Left renal pelvis (tissue), 4 donors: ENCODE results near the gene BAD. TPM values are rescaled to one million over a fixed set of nuclear protein-coding genes. Genes with fewer than 3 reads are reported as not detected.
"Not testable (repeated sequence)": the region's sequence is repeated elsewhere in the genome, so short reads cannot be mapped to it uniquely, and the experiment has no call there.

ENCODE experiments used
- DNase-seq, 4 donors: peaks; one replicate each; pipeline ENCODE4 v3.0.0-alpha.2; 2013; ENCODE audit warnings: low read depth in 4 of 4, low spot score in 3 of 4
- polyA plus RNA-seq, 4 donors: library from polyadenylated mRNA; unstranded; fragments of 120-200 nt; gene quantifications; one replicate each; pipeline ENCODE4 v1.2.1, GENCODE V29; 2013; ENCODE audit not compliant: insufficient read length in 4 of 4

The BAD gene
- polyA plus RNA-seq, 4 donors: 42.1 to 69.9 (median 48.3) TPM

DNA sequence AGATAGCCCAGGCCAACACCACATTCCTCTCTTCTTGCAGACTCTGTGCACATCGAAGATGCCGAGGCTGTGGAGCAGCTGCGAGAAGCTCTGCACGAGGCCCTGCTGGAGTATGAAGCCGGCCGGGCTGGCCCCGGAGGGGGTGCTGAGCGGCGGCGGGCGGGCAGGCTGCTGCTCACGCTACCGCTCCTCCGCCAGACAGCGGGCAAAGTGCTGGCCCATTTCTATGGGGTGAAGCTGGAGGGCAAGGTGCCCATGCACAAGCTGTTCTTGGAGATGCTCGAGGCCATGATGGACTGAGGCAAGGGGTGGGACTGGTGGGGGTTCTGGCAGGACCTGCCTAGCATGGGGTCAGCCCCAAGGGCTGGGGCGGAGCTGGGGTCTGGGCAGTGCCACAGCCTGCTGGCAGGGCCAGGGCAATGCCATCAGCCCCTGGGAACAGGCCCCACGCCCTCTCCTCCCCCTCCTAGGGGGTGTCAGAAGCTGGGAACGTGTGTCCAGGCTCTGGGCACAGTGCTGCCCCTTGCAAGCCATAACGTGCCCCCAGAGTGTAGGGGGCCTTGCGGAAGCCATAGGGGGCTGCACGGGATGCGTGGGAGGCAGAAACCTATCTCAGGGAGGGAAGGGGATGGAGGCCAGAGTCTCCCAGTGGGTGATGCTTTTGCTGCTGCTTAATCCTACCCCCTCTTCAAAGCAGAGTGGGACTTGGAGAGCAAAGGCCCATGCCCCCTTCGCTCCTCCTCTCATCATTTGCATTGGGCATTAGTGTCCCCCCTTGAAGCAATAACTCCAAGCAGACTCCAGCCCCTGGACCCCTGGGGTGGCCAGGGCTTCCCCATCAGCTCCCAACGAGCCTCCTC, 31.4 kb upstream of the BAD start:
- not testable (repeated sequence) for DNase-seq

DNA sequence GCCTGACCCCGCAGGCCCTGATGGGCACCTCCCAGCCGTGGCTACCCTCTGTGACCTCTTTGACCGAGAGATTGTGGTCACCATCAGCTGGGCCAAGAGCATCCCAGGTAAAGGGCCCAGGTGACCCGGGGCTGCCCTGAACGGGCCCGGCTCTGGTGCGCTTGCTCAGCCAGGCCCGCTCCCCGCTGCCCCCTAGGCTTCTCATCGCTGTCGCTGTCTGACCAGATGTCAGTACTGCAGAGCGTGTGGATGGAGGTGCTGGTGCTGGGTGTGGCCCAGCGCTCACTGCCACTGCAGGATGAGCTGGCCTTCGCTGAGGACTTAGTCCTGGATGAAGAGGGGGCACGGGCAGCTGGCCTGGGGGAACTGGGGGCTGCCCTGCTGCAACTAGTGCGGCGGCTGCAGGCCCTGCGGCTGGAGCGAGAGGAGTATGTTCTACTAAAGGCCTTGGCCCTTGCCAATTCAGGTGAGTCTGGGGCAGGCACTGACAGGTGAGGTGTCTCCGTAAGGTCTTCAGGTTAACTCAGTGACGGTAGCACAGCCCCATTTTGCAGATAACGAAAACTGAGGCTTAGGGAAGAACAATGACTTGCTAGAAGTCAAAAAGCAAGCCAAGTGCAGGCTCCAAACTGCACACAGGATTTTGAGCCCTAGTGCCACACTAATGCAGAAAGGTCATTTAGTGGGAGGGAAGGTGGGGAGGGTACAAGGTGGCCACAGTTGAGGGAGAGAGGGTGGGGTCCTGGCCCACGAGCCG, 30.5 kb upstream of the BAD start:
- DNase-seq: no peak

DNA sequence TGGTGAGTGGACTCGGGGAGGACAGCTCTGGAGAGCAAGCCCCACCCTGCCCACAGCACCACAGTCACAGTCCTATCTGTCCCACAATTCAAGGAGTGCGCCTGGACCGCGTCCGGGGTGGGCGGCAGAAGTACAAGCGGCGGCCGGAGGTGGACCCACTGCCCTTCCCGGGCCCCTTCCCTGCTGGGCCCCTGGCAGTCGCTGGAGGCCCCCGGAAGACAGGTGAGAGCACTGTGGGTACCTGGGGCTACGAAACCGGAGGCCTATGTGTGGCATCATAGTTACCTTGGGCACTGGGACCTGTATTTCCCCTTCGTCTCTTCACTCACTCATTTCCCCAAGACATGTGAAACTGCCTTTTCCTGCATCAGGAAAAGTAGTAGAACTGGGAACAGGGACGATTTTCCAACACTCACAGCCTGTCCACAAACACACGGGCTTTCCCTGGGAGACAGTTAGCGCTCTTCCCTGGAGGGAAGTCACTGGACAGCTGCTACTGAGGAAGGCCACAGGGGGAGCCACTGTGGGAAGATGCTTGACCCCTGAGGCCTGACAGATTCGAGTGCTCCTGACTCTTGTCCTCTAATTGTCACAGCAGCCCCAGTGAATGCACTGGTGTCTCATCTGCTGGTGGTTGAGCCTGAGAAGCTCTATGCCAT, 29.8 kb upstream of the BAD start:
- DNase-seq: no peak

DNA sequence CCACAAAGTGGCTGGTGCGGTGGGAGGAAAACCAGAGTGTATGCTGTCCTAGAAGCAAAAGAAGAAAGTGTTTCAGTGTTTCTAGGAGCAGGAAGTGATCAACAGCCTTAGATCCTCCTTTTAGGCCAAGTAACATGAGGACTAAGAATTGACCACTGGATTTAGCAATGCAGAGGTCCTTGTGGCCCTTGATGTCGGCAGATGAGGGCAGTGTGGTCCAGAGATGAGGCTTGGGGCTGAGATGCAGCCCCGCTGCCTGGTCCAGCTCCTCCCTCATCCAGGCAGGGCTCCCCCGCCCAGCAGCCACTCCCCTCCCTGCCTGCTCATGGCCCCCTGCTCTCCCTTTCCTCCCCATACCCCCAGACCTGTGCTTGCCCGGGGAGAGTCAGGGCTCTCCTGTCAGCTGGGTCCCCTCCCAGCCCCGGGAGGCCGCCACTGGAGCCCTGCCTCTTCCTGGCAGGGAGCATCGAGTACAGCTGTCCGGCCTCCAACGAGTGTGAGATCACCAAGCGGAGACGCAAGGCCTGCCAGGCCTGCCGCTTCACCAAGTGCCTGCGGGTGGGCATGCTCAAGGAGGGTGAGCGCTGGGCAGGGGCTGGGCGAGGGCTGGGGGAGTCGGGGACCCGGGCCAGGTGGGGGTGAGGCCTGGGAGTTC, 29.2 kb upstream of the BAD start:
- no peak for DNase-seq

DNA sequence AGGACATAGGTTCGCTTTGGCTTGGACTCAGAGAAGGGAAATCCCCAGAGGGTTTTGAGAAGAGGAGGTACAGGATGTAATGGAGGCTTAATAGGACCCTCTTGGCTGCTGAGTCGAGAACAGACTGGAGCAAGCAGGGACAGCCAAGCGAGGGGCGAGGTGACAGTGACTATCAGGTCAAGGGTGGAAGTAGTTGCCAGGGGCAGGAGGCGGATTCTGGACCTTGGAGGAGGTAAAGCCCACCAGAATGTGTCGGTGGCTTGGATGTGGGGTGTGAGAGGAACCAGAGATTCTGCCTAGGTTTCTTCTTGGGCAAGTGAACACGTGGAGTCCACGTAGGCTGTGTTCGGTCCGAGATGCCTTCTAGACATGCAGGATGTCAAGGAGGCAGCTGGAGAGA, 28.5 kb upstream of the BAD start:
- no peak for DNase-seq

DNA sequence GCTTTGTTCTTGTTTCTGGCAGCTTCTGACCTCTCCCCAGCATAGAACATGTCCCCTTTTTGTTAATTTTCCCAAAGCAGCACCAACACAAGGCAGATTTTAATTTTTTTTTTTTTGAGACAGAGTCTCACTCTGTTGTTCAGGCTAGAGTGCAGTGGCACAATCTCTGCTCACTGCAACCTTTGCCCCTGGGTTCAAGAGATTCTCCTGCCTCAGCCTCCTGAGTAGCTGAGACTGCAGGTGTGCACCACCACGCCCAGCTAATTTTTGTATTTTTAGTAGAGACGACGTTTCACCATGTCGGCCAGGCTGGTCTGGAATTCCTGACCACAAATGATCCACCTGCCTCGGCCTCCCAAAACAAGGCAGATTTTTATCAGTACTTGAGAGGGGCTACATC, 23.3 kb upstream of the BAD start:
- DNase-seq: not testable (repeated sequence)

DNA sequence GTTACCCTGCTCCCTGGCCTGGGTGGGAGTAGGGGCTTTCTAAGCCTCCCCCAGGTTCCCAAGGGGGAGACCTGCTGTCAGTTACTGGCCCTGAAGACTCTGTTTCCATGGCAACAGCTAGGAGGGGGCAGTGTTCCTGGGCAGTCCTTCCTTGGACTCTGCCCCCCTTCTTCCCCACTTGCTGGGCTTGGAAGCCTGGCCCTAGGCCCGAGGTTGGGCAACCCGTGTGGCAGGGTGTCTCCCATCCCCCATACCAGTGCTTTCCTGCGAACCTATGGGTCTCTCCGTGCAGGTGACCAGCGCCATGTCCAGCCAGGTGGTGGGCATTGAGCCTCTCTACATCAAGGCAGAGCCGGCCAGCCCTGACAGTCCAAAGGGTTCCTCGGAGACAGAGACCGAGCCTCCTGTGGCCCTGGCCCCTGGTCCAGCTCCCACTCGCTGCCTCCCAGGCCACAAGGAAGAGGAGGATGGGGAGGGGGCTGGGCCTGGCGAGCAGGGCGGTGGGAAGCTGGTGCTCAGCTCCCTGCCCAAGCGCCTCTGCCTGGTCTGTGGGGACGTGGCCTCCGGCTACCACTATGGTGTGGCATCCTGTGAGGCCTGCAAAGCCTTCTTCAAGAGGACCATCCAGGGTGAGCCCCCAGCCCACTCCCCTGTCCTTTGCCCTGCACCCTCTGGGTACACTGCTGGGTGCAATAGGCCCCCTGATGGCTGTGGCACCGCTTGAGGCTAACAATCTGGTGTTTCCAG, 22.6 kb upstream of the BAD start:
- no peak for DNase-seq

DNA sequence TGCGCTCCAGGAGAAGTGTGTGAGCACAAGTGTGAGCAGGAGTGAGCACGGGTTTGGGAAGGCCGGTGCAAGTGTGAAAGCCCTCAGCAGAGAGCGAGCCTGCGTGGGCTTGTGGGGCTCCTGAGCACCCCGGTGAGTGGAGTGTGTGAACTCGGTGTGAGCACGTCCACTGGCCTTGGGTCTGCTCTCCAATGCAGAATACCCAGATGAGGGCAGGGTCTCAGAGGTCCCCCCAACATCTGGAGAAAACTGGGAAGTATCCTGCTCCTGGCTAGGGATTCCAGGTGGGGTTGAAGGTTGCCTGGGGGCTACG, 22.1 kb upstream of the BAD start:
- no peak for DNase-seq

DNA sequence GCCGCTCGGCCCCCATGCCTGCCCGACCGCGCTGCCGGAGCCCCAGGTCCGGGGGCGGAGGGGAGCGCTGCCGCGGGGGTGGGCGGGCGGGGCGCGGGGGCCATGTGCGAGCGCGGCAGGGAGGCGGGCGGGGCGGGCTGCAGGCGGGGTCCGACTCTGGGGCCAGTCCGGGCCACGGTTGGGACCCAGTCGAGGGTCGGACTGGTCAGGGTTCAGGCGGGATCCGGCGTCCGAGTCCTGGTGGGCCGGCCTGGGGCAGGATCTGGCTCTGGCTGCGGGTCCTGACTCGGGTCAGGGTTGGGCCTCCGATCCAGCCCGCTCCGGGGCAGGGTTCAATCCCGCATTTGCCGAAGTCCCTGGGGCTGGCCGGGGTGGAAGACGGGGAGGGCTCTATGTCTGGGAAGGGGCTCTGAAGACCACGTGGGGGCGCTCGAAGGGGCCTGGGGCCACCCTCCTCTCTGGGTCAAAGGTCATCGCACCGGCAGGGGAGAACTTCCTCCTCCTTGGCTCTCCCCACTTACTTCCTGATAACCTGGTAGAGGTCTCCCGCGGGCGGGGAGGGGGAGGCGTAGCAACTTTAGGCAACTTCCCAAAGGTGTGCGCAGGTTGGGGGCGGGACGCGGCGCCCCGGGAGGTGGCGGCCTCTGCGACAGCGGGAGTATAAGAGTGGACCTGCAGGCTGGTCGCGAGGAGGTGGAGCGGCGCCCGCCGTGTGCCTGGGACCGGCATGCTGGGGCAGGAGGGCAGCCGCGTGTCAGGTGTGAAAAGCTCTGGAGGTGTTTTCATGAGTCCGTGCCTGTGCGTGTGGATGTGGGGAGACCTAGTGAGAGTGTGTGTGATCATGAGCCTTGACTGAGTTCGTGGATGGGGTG, 21.5 kb upstream of the BAD start:
- DNase-seq: no peak

DNA sequence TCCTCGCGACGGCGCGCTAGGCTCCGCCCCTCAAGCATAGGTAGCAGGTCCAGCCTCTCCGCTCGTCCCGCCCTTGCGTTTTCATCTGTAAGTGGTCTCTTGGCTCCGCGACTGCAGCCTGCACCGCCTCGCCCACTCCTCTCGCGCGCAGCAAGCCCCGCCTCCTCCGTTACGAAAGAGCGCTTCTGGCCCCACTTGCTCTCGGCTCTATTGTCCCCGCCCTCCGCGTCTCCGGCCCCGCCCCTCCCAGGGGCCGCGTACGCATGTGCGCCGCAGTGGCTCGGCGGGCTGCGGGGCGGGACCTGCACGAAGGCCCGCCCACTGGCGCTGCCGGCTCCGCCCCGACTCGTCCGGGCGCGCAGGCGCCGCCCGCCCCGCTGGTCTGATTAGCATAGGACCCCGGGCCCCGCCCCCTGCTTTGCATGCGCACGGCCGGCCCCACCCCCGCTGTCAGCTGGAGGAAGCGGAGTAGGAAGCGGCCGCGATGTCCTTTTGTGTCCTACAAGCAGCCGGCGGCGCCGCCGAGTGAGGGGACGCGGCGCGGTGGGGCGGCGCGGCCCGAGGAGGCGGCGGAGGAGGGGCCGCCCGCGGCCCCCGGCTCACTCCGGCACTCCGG, 20.7 kb upstream of the BAD start, which contains the start of gene ESRRA:
ESRRA (plus strand) TSS at position 450 of the 616 bp plus-strand sequence. CDS start 1,656 bp downstream, outside the sequence.
- DNase-seq: peak; percentile 91 to 98 (median 96)

DNA sequence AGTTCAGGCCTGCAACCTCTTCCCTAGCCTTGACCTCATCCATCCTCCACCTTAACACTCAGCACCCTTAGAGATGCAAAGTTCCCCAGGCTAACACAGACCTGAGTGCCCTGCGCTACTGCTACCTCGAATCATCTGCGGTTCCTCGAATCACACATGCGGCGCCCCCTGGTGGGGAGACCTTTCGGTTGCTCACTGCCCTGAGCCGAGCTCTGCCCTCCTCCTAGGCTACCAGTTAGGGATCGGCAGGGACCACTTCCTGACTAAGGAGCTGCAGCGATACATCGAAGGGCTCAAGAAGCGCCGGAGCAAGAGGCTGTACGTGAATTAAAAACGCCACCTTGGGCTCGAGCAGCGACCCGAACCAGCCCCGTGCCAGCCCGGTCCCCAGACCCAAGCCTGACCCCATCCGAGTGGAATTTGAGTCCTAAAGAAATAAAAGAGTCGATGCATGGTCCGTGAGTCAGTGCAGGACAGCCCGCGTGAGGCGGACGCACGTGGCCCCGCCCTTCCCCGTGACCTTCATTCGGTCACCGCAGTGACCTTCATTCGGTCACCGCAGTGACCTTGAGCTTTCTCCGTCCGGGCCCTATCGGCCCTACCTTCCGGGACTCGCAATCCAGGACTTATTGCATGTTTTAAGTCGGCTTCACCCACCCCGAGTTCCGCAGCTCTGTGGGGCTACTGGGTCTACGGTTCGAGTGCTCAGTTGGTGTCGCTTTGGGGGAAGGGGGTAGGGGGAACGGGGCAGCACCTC, 20.0 kb upstream of the BAD start:
- DNase-seq: peak in 2 of 4 donors; percentile 63 to 74

DNA sequence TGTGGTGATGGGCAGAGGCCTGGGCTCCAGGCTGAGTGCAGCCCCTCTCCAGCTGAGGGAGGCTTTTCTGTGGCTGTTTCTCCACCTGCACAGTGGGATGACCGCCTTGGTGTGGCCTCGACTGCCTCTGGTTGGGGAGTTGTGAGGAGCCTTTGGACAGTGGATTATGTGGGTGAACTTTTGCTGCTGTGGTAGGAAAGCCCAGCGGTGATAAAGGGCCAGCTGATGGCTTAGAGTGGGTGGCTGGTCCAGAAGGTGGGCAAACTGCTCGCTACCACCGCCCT, 19.5 kb upstream of the BAD start:
- no peak for DNase-seq

DNA sequence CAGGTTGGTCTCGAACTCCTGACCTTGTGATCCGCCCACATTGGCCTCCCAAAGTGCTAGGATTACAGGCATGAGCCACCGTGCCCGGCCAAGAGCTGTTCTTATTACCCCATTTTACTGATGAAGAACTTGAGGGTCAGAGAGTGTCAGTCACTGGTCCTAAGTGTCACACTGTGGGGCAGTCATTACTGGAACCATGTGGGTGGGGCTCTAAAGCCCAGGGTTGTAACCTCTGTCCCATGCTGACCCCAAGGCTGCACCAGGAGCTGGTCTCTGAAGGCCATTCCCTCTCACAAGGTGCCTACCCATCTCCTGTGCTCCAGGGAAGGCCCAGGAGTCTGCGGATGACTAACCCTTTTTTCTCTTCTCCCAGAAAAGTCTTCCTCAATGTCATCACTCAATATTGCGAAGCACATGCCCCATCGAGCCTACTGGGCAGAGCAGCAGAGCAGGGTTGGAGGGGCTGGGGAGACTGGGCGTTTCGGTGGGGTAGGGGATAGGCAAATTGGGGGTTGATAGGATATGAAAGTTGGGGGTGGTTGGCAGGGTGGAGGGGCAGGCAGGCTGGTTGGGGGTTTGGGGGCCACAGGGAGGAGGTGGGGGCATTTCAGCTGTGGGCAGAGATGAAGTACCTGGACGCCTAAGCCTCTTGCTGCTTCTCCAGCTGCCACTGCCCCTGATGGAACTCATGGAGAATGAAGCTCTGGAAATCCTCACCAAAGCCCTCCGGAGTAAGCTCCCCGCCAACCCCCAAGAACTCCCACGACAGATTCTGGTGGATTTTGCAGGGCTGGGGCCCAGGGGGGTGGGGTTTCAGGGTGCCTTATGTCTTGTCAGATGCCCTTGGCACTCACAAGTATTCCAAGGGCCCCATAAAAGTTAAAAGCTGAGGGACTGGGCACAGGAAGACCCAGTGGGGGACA, 18.9 kb upstream of the BAD start:
- DNase-seq: no peak

DNA sequence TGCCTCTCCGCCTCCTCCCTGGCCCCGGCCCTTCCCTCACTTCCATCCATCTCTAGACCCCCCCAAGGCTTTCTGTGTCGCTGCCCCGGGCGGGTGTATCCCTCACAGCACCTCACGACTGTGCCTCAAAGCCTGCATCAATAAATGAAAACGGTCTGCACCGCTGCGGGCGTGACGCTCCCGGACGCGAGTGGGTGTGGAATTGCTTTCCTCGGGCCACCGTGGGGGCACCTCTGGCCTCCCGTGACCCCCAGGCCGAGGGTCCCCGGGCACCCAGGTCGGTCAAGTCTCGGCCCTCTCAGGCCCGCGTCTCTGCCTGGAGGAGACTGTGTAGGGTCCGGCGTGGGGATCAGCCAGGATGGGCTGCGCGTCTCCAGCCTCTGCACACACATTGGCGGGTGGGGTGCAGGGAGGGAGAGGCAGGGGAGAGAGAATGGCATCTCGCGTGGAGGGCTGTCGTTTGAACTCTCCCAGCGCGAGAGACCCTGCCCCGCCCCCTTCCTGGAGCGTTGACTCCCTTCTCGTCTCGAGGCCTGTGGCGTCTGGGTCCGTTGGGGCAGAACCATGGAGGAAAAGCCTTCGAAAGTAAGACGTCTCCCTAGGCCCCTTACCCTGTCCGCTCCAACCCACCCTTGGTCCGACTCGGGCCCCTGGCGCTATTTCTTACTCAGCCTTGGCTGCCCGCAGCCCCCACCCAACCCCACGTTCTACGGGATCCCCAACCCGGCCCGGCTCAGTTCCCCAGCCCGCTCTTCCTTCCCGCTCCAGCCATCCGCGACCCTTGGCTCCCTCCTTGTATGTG, 15.6 kb upstream of the BAD start, which contains the start of gene CATSPERZ:
CATSPERZ (plus strand) TSS at position 512 of the 802 bp plus-strand sequence; CDS start at position 565, 53 bp downstream.
- no peak for DNase-seq

DNA sequence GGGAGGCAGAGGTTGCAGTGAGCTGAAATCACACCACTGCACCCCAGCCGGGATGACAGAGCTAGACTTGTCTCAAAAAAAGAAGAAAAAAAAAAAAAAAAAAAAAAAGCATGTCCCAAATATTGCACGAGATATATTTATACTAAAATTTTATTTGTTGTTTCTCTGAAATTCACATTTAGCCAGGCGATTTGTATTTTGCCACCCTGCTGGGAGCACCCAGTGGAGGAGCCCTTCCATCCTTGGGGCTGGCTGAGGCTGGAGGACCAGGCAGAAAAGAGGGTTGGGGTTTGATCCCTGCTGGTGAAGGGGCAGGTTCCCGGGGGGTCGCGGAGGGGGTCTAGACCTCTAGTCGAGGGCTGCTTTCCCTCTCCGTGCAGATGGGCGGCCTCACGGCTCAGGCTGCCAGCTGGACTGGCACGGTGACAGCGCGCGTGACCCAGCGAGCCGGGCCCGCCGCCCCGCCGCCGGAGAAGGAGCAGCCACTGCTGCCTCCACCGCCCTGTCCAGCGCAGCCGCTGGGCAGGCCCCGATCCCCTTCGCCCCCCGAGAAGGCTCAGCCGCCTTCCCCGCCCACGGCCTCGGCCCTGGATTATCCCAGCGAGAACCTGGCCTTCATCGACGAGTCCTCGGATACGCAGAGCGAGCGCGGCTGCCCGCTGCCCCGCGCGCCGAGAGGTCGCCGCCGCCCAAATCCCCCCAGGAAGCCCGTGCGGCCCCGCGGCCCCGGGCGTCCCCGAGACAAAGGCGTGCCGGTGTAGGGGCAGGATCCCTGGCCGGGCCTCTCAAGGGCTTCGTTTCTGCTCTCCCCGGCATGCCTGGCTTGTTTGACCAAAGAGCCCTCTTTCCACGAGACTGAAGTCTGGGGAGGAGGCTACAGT, 14.7 kb upstream of the BAD start:
- no peak for DNase-seq
